ENCODE measurements around the gene TMEM11. TPM values are rescaled to one million over a fixed set of nuclear protein-coding genes. Genes with fewer than 3 reads are reported as not detected.

The TMEM11 gene
- total RNA-seq, 1 donor from 2014 or later = 21.6 TPM

GRCh38 chr17:21249086-21249795 is 35.3 kb upstream of the TMEM11 start:
- Histone ChIP-seq H3K4me3 (ENCODE audit: low read depth, low read length) (no peak overlapping the region), H3K36me3 (ENCODE audit: control insufficient read depth, insufficient read depth, low read length) (no peaks in the 10 kb centered on the region), H3K27me3 (ENCODE audit: control insufficient read depth, insufficient read depth, low read length) (no peaks in the 10 kb centered on the region)
- DNase-seq (ENCODE audit: low read depth) = no peak
- no peak for TF ChIP-seq CTCF (IDR thresholded peaks at IDR 0.05; ENCODE audit: insufficient read depth, low read length, poor library complexity, severe bottlenecking)

- no peak for TF ChIP-seq CTCF (IDR thresholded peaks at IDR 0.05; ENCODE audit: insufficient read depth, low read length, poor library complexity, severe bottlenecking)
- DNase-seq (ENCODE audit: low read depth) = no peak
- H3K4me3 ChIP-seq (ENCODE audit: low read depth, low read length) = no peak overlapping the region
- H3K27me3 ChIP-seq (ENCODE audit: control insufficient read depth, insufficient read depth, low read length) = no peaks in the 10 kb centered on the region
- H3K36me3 ChIP-seq (ENCODE audit: control insufficient read depth, insufficient read depth, low read length) = no peaks in the 10 kb centered on the region
Observed at GRCh38 chr17:21248500-21248899, 34.5 kb upstream of the TMEM11 start.

- TF ChIP-seq CTCF (IDR thresholded peaks at IDR 0.05; ENCODE audit: insufficient read depth, low read length, poor library complexity, severe bottlenecking) = no peak
- no peaks in the 10 kb centered on the region for H3K27me3 ChIP-seq (ENCODE audit: control insufficient read depth, insufficient read depth, low read length)
- H3K36me3 ChIP-seq (ENCODE audit: control insufficient read depth, insufficient read depth, low read length) = no peaks in the 10 kb centered on the region
- H3K4me3 ChIP-seq (ENCODE audit: low read depth, low read length) = no peak overlapping the region
- DNase-seq (ENCODE audit: low read depth) = no peak
Observed at GRCh38 chr17:21247552-21248258, 33.7 kb upstream of the TMEM11 start.

- H3K27me3 ChIP-seq (ENCODE audit: control insufficient read depth, insufficient read depth, low read length) = no peaks in the 10 kb centered on the region
- H3K4me3 ChIP-seq (ENCODE audit: low read depth, low read length) = no peak overlapping the region
- TF ChIP-seq CTCF (IDR thresholded peaks at IDR 0.05; ENCODE audit: insufficient read depth, low read length, poor library complexity, severe bottlenecking) = no peak
- no peaks in the 10 kb centered on the region for H3K36me3 ChIP-seq (ENCODE audit: control insufficient read depth, insufficient read depth, low read length)
- DNase-seq (ENCODE audit: low read depth) = no peak
Observed at GRCh38 chr17:21246698-21247097, 32.7 kb upstream of the TMEM11 start.

- Histone ChIP-seq H3K27me3 (ENCODE audit: control insufficient read depth, insufficient read depth, low read length) (no peaks in the 10 kb centered on the region), H3K4me3 (ENCODE audit: low read depth, low read length) (no peak overlapping the region), H3K36me3 (ENCODE audit: control insufficient read depth, insufficient read depth, low read length) (no peaks in the 10 kb centered on the region)
- DNase-seq (ENCODE audit: low read depth) = no peak
- no peak for TF ChIP-seq CTCF (IDR thresholded peaks at IDR 0.05; ENCODE audit: insufficient read depth, low read length, poor library complexity, severe bottlenecking)
Observed at GRCh38 chr17:21245639-21246084, 31.7 kb upstream of the TMEM11 start.

Data from kidney epithelial cell (primary cell).